Glutamatergic neuron (in vitro differentiated cells): ENCODE measurements around the gene OR10C1. TPM values are rescaled to one million over a fixed set of nuclear protein-coding genes. Genes with fewer than 3 reads are reported as not detected.
"Not testable (repeated sequence)": the region's sequence is repeated elsewhere in the genome, so short reads cannot be mapped to it uniquely, and the experiment has no call there.

ENCODE experiments used
- DNase-seq: peaks from one replicate; pipeline ENCODE4 v3.0.0; 2022
- H3K27ac Mint-ChIP-seq: one replicate; pipeline ENCODE4 v1.8.0; 2020; ENCODE audit warnings: mild to moderate bottlenecking, mixed read lengths, inconsistent platforms; ENCODE audit not compliant: unreplicated experiment
- H3K27me3 Mint-ChIP-seq: one replicate; pipeline ENCODE4 v1.8.0; 2020; ENCODE audit warnings: mild to moderate bottlenecking, moderate library complexity, mixed read lengths, inconsistent platforms; ENCODE audit not compliant: unreplicated experiment
- H3K36me3 Mint-ChIP-seq: one replicate; pipeline ENCODE4 v1.8.0; 2020; ENCODE audit warnings: mild to moderate bottlenecking, mixed read lengths, inconsistent platforms; ENCODE audit not compliant: unreplicated experiment
- H3K4me1 Mint-ChIP-seq: one replicate; pipeline ENCODE4 v1.8.0; 2020; ENCODE audit warnings: mild to moderate bottlenecking, low read depth, mixed read lengths, inconsistent platforms; ENCODE audit not compliant: unreplicated experiment
- H3K4me3 Mint-ChIP-seq: one replicate; pipeline ENCODE4 v1.8.0; 2020; ENCODE audit warnings: mild to moderate bottlenecking, mixed read lengths, inconsistent platforms; ENCODE audit not compliant: unreplicated experiment
- H3K9me3 Mint-ChIP-seq: one replicate; pipeline ENCODE4 v1.8.0; 2020; ENCODE audit warnings: mild to moderate bottlenecking, moderate library complexity, mixed read lengths, inconsistent platforms; ENCODE audit not compliant: unreplicated experiment
- total RNA-seq: library from RNA; stranded (reverse); fragmentation: NEBNext Ultra II Directional; extraction: Animal tissue kit (Norgen Biotek cat#: 25700); gene quantifications from one replicate; pipeline ENCODE4 v1.2.1, GENCODE V29; 2021; ENCODE audit not compliant: unreplicated experiment
- TF ChIP-seq, protein P1 (sequence below): fragments of 200-600 bp; sonication (generic); IDR thresholded peaks from one replicate; pipeline ENCODE4 v1.5.0; 2021; ENCODE audit not compliant: partially characterized antibody, unreplicated experiment

OR10C1 gene
- total RNA-seq, 1 donor from 2014 or later: not detected

- TF ChIP-seq, protein P1, sequence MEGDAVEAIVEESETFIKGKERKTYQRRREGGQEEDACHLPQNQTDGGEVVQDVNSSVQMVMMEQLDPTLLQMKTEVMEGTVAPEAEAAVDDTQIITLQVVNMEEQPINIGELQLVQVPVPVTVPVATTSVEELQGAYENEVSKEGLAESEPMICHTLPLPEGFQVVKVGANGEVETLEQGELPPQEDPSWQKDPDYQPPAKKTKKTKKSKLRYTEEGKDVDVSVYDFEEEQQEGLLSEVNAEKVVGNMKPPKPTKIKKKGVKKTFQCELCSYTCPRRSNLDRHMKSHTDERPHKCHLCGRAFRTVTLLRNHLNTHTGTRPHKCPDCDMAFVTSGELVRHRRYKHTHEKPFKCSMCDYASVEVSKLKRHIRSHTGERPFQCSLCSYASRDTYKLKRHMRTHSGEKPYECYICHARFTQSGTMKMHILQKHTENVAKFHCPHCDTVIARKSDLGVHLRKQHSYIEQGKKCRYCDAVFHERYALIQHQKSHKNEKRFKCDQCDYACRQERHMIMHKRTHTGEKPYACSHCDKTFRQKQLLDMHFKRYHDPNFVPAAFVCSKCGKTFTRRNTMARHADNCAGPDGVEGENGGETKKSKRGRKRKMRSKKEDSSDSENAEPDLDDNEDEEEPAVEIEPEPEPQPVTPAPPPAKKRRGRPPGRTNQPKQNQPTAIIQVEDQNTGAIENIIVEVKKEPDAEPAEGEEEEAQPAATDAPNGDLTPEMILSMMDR: no peak
- no peak overlapping the region for H3K27ac Mint-ChIP-seq
- DNase-seq: no peak
- no peak overlapping the region for H3K4me3 Mint-ChIP-seq
- H3K9me3 Mint-ChIP-seq: peaks cover 1% of the 10 kb centered on the region
- no peaks in the 10 kb centered on the region for H3K36me3 Mint-ChIP-seq
- peaks cover 6% of the 10 kb centered on the region for H3K27me3 Mint-ChIP-seq
- H3K4me1 Mint-ChIP-seq: no peaks in the 10 kb centered on the region
Measured at GRCh38 chr6:29442719-29443118, 3.6 kb downstream of the OR10C1 start.

GRCh38 chr6:29444031-29444430, 4.9 kb downstream of the OR10C1 start:
- H3K36me3 Mint-ChIP-seq, H3K27ac Mint-ChIP-seq, DNase-seq, H3K4me1 Mint-ChIP-seq, H3K4me3 Mint-ChIP-seq, H3K27me3 Mint-ChIP-seq, H3K9me3 Mint-ChIP-seq: not testable (repeated sequence)

DNA sequence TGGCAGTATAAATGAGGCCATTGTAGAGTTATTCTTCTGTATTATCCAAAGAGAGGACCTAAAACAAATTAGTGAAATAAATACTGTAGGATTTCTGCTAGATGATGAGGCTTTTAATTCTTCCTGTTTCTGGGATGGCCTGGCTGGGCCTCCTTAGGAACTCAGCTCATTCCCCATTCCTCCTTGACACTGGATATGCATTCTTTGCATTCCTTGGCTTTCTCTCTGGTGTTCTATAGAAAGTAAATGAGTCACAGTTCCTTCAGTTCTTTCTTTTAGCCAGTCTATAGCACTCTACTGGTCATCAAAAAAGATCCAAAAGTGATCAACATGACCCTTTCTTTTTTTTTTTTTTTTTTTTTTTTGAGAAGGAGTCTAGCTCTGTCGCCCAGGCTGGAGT, 8.6 kb downstream of the OR10C1 start:
- Mint-ChIP-seq H3K4me3 (no peak overlapping the region), H3K27ac (no peak overlapping the region), H3K4me1 (no peaks in the 10 kb centered on the region), H3K27me3 (peaks cover 4% of the 10 kb centered on the region), H3K9me3 (peaks cover 1% of the 10 kb centered on the region), H3K36me3 (no peaks in the 10 kb centered on the region)
- TF ChIP-seq, protein P1: no peak
- DNase-seq: no peak

DNA sequence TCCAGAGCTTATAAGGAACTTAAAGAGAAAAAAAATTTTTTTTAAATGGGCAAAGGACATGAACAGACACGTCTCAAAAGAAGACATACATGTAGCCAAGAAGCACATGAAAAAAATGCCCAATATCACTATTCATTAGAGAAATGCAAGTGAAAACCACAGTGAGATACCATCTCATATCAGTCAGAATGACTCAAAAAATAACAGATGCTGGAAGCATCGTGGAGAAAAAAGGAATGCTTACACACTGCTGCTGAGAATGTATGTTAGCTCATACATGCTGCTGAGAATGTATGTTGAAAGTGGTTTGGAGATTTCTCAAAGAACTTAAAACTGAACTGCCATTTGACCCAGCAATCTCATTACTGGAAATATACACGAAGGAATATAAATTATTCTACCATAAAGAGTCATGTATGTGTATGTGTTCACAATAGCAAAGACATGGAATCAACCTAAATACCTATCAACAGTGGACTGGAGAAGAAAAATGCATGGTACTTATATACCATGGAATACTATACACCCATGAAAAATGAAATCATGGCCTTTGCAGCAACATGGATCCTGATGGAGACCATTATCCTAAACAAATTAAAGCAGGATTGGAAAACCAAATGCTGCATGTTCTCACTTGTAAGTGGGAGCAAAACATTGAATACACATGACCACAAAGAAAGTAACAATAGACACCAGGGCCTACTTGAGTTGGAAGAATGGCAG, 12.5 kb downstream of the OR10C1 start:
- Mint-ChIP-seq H3K36me3 (no peaks in the 10 kb centered on the region), H3K27me3 (no peaks in the 10 kb centered on the region), H3K9me3 (no peaks in the 10 kb centered on the region), H3K4me3 (no peak overlapping the region), H3K4me1 (no peaks in the 10 kb centered on the region), H3K27ac (no peak overlapping the region)
- DNase-seq: no peak
- TF ChIP-seq, protein P1: no peak

DNA sequence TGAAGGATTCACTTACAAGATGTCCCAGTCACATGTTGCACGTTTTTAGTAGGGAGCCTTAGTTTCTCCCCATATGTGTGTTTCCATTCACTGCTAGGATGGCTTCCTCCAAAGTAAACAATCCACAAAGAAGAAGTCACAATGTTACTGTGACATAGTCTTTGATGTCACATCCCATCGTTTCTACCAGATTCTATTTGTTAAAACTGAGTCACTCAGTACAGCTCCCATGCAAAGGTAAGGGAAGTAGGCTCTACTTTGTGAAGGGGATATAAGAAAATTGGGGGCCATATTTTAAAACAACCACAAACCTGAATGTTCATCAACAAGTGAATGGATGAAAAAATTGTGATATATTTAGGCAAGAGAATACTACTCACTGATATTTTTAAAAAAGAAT, 17.9 kb downstream of the OR10C1 start, which contains the start of the genes OR11A1 and OR2H1:
Gene OR11A1 (minus strand): TSS at position 101 of the 400 bp plus-strand sequence. CDS start 29,430 bp downstream, outside the sequence.
Gene OR2H1 (plus strand): TSS at position 185 of the 400 bp plus-strand sequence. CDS start 4,615 bp downstream, outside the sequence.
- Mint-ChIP-seq H3K9me3 (no peaks in the 10 kb centered on the region), H3K36me3 (no peaks in the 10 kb centered on the region), H3K27me3 (peaks cover 1% of the 10 kb centered on the region), H3K4me3 (no peak within 1 kb of the TSS), H3K4me1 (no peaks in the 10 kb centered on the region), H3K27ac (no peak within 1 kb of the TSS)
- TF ChIP-seq, protein P1: no peak
- no peak for DNase-seq
